ENCODE data around the gene LDB2. TPM values are rescaled to one million over a fixed set of nuclear protein-coding genes. Genes with fewer than 3 reads are reported as not detected.
A peak's percentile ranks its signal among the peaks of the same experiment; 100 is the strongest.

LDB2 gene
- total and polyA plus RNA-seq, 2 experiments from 2014 or later, result 48.6 to 80.1 TPM

DNA sequence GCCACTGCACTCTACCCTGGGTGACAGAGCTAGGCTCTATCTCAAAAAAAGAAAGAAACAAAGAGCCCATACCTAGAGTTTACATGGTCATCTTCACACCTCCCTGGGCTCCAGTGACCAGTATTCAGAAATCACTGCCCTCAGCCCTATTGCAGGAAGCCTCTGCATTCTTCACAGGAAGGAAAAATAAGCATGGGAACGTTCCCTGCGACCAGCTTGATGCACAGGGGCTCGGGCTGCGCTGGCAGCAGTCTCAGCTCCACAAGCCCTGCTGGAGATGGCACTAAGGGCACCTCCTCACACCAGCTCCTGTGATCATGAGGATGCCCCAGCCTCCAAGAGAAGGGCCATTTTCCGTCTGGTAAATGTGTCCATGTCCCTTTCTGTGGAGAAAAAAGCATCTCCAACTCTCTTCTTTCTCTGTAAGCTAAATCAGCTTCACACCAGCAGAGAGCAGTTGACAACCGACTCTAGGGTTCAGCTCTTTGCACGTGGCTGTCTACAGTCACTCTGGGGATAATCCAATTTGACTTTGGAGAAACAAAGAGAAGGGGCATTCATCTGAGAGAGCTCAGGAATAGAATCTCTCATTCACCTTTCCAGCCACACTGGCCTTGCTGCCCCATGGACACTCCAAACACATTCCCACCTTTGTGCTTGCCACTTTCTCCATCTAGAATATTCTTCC, 33.1 kb downstream of the LDB2 start (continued):
- no peak for TF ChIP-seq REST (IDR thresholded peaks at IDR 0.05; ENCODE audit: unreplicated experiment)
- TF ChIP-seq NANOG (IDR thresholded peaks at IDR 0.05; ENCODE audit: borderline replicate concordance), result no peak
- TF ChIP-seq POLR2AphosphoS5 (IDR thresholded peaks at IDR 0.05; ENCODE audit: low read depth), result no peak
- TF ChIP-seq, protein P1, sequence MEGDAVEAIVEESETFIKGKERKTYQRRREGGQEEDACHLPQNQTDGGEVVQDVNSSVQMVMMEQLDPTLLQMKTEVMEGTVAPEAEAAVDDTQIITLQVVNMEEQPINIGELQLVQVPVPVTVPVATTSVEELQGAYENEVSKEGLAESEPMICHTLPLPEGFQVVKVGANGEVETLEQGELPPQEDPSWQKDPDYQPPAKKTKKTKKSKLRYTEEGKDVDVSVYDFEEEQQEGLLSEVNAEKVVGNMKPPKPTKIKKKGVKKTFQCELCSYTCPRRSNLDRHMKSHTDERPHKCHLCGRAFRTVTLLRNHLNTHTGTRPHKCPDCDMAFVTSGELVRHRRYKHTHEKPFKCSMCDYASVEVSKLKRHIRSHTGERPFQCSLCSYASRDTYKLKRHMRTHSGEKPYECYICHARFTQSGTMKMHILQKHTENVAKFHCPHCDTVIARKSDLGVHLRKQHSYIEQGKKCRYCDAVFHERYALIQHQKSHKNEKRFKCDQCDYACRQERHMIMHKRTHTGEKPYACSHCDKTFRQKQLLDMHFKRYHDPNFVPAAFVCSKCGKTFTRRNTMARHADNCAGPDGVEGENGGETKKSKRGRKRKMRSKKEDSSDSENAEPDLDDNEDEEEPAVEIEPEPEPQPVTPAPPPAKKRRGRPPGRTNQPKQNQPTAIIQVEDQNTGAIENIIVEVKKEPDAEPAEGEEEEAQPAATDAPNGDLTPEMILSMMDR (conservative IDR thresholded peaks at IDR 0.05; ENCODE audit: low read depth in 2 of 2), result no peak

DNA sequence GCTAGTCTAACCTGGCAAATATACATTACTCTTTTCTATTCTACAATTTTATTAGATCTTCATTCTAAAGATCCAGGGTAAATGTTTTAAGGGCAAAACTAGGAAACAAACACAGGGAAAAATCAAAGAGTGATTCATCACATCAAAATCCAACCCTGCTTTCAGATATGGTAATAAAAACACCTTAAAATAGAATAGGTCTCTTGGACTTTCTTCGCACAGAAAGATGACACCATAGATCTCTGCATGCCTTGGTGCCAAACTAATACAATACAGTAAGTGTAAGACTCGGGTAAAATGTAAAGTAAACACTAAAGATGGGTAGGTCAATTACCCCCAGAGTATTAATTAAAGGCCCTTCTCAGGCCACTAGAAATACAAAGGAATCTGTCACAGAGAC, 34.2 kb downstream of the LDB2 start:
- no peaks in the 10 kb centered on the region for H3K27me3 ChIP-seq (ENCODE audit: insufficient read depth)
- H3K9me2 ChIP-seq (ENCODE audit: insufficient read depth), result 0 out of 2 replicates have a peak, but pooled peaks cover 4% of the 10 kb centered on the region
- Mint-ChIP-seq H3K9me3 (no peaks in the 10 kb centered on the region), H3K4me3 (no peak overlapping the region), H3K27ac (no peak overlapping the region), H3K27me3 (ENCODE audit: insufficient read depth, low read depth, poor library complexity) (peaks cover 4% of the 10 kb centered on the region), H3K36me3 (ENCODE audit: low read depth) (peaks cover 12% of the 10 kb centered on the region), H3K4me1 (peaks cover 43% of the 10 kb centered on the region)
- H3K4me3 ChIP-seq, result no peak overlapping the region
- no peak overlapping the region for H2AFZ ChIP-seq
- 0 out of 2 replicates have a peak, but pooled peaks cover 4% of the 10 kb centered on the region for H3F3A ChIP-seq (replicated peaks; ENCODE audit: low read depth)
- peak overlapping the region; percentile 18; the same call in 1 of the 2 replicates for H3K27ac ChIP-seq (ENCODE audit: low read depth)
- no peak for TF ChIP-seq EZH2phosphoT487 (IDR thresholded peaks at IDR 0.05; ENCODE audit: unreplicated experiment)
- no peak overlapping the region for H3K4me2 ChIP-seq
- peaks cover 57% of the 10 kb centered on the region for H3K79me2 ChIP-seq (replicated peaks; ENCODE audit: insufficient read depth)
- DNase-seq (ENCODE audit: low spot score) (no peak), ATAC-seq (no peak)
- H3K36me3 ChIP-seq (ENCODE audit: insufficient read depth), result no peaks in the 10 kb centered on the region
- H4K20me1 ChIP-seq (replicated peaks; ENCODE audit: insufficient read depth), result no peaks in the 10 kb centered on the region; the same call in 1 of the 2 replicates
- H3K4me1 ChIP-seq (ENCODE audit: insufficient read depth), result peaks cover 45% of the 10 kb centered on the region

GRCh38 chr4:16862697-16863096, 35.7 kb downstream of the LDB2 start:
- Histone ChIP-seq H3K79me2 (replicated peaks; ENCODE audit: insufficient read depth) (peaks cover 68% of the 10 kb centered on the region), H3K4me2 (0 out of 2 replicates have a peak overlapping the region, but pooled peaks have one; percentile 18), H3K27ac (ENCODE audit: low read depth) (no peak overlapping the region), H3K4me3 (no peak overlapping the region), H2AFZ (no peak overlapping the region), H3K36me3 (ENCODE audit: insufficient read depth) (no peaks in the 10 kb centered on the region), H3K27me3 (ENCODE audit: insufficient read depth) (no peaks in the 10 kb centered on the region), H3K4me1 (ENCODE audit: insufficient read depth) (peaks cover 46% of the 10 kb centered on the region), H3K9me2 (ENCODE audit: insufficient read depth) (no peaks in the 10 kb centered on the region), H3F3A (replicated peaks; ENCODE audit: low read depth) (0 out of 2 replicates have a peak, but pooled peaks cover 4% of the 10 kb centered on the region), H4K20me1 (replicated peaks; ENCODE audit: insufficient read depth) (no peaks in the 10 kb centered on the region; the same call in 1 of the 2 replicates)
- no peak overlapping the region for H3K4me3 Mint-ChIP-seq
- H3K27me3 Mint-ChIP-seq (ENCODE audit: insufficient read depth, low read depth, poor library complexity), result peaks cover 4% of the 10 kb centered on the region
- H3K4me1 Mint-ChIP-seq, result peaks cover 55% of the 10 kb centered on the region
- ATAC-seq, result no peak
- DNase-seq (ENCODE audit: low spot score), result no peak
- no peak overlapping the region for H3K27ac Mint-ChIP-seq
- no peaks in the 10 kb centered on the region for H3K9me3 Mint-ChIP-seq
- H3K36me3 Mint-ChIP-seq (ENCODE audit: low read depth), result peaks cover 12% of the 10 kb centered on the region
- TF ChIP-seq NANOG (IDR thresholded peaks at IDR 0.05; ENCODE audit: borderline replicate concordance) (no peak), EZH2phosphoT487 (IDR thresholded peaks at IDR 0.05; ENCODE audit: unreplicated experiment) (no peak), POLR2AphosphoS5 (IDR thresholded peaks at IDR 0.05; ENCODE audit: low read depth) (no peak), ZNF331 (CRISPR knock-in tag; IDR thresholded peaks at IDR 0.05; ENCODE audit: low read depth) (no peak), STAT1 (IDR thresholded peaks at IDR 0.05; ENCODE audit: unreplicated experiment) (no peak), JUNB (IDR thresholded peaks at IDR 0.05; ENCODE audit: unreplicated experiment) (no peak), CREB1 (CRISPR knock-in tag; IDR thresholded peaks at IDR 0.05; ENCODE audit: low read depth) (no peak), ZNF114 (CRISPR knock-in tag; IDR thresholded peaks at IDR 0.05) (no peak), EZH2 (IDR thresholded peaks at IDR 0.05; ENCODE audit: low read depth, unreplicated experiment) (no peak)
- TF ChIP-seq, protein P2, sequence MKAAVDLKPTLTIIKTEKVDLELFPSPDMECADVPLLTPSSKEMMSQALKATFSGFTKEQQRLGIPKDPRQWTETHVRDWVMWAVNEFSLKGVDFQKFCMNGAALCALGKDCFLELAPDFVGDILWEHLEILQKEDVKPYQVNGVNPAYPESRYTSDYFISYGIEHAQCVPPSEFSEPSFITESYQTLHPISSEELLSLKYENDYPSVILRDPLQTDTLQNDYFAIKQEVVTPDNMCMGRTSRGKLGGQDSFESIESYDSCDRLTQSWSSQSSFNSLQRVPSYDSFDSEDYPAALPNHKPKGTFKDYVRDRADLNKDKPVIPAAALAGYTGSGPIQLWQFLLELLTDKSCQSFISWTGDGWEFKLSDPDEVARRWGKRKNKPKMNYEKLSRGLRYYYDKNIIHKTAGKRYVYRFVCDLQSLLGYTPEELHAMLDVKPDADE (IDR thresholded peaks at IDR 0.05), result no peak
- TF ChIP-seq, protein P1 (conservative IDR thresholded peaks at IDR 0.05; ENCODE audit: low read depth in 2 of 2), result no peak
